A549 (cell line): ENCODE results near the gene HILPDA. TPM values are rescaled to one million over a fixed set of nuclear protein-coding genes. Genes with fewer than 3 reads are reported as not detected.

Source experiments
- ATAC-seq, 2 experiments: fragments of 200-7000 bp in 1 of 2; fragments of >200 bp in 1 of 2; cut with Nextera tagmentation in 1 of 2; cut with Tn5 transposase in 1 of 2; 3 replicates each; pipeline versions ENCODE4 v1.8.0 to v1.9.1; 2018 to 2020; ENCODE audit warnings: mild to moderate bottlenecking in 1 of 2, moderate library complexity in 1 of 2
- CTCF ChIA-PET: fragments of 300-600 bp; sonication (Branson Sonifier 250); formaldehyde crosslinking; extraction: SDS; loops from one replicate; lab custom pipeline; 2021; ENCODE audit warnings: antibody characterized with exemption, inconsistent platforms; lab: Yijun Ruan, JAX
- POLR2A ChIA-PET: fragments of 350-600 bp; formaldehyde crosslinking; extraction: SDS; loops from one replicate; lab custom pipeline; 2021; ENCODE audit warnings: antibody characterized with exemption, inconsistent platforms; lab: Yijun Ruan, JAX
- DNase-seq, 2 experiments: peaks; one replicate each; pipeline versions ENCODE4 v3.0.0 to v3.0.0-alpha.2; 2011 to 2016; ENCODE audit warnings: low read depth in 1 of 2, low spot score in 1 of 2
- FAIRE-seq: peaks from 2 replicates; lab custom pipeline; 2011; peaks lifted over from hg19 to GRCh38; lab: Jason Lieb, UNC
- H3K27ac ChIP-seq, 2 experiments: fragments of >200 bp; sonication (Bioruptor Twin); formaldehyde crosslinking; 3 replicates each; pipeline ENCODE4 v1.5.1; 2016 to 2017
- H3K4me1 ChIP-seq: fragments of >200 bp; sonication (Bioruptor Twin); formaldehyde crosslinking; 3 replicates; pipeline ENCODE4 v1.6.1; 2016
- H3K4me2 ChIP-seq: fragments of >200 bp; sonication (Bioruptor Twin); formaldehyde crosslinking; 3 replicates; pipeline ENCODE4 v1.6.1; 2016
- H3K4me3 ChIP-seq: fragments of >200 bp; sonication (Bioruptor Twin); formaldehyde crosslinking; 3 replicates; pipeline ENCODE4 v1.5.1; 2016
- H3K9me3 ChIP-seq: fragments of >200 bp; sonication (Bioruptor Twin); formaldehyde crosslinking; 3 replicates; pipeline ENCODE4 v1.6.1; 2016
- CHD2 ChIP-seq: fragments of 150-350 bp; IDR thresholded peaks from 2 replicates; pipeline ENCODE4 v1.6.1; 2014; ENCODE audit warnings: low read length; ENCODE audit not compliant: partially characterized antibody
- EHF ChIP-seq: fragments of 250-450 bp; sonication (Bioruptor Pico); IDR thresholded peaks from 2 replicates; pipeline ENCODE4 v1.5.0; 2020; ENCODE audit warnings: mild to moderate bottlenecking
- ELK1 ChIP-seq: fragments of 150-350 bp; IDR thresholded peaks from 2 replicates; pipeline ENCODE4 v1.6.1; 2014; ENCODE audit warnings: low read depth, mild to moderate bottlenecking, low read length
- FOSB ChIP-seq: fragments of 250-450 bp; sonication (Bioruptor Pico); IDR thresholded peaks from 2 replicates; pipeline ENCODE4 v1.5.0; 2020; ENCODE audit warnings: mild to moderate bottlenecking, moderate library complexity
- FOXS1 ChIP-seq: fragments of 250-450 bp; sonication (Bioruptor Pico); IDR thresholded peaks from 2 replicates; pipeline ENCODE4 v1.5.0; 2020; ENCODE audit warnings: mild to moderate bottlenecking, moderate library complexity
- GATA3 ChIP-seq: IDR thresholded peaks from 2 replicates; pipeline ENCODE4 v1.6.1; 2012; ENCODE audit warnings: borderline replicate concordance
- HEYL ChIP-seq: fragments of 250-450 bp; sonication (Bioruptor Pico); IDR thresholded peaks from 2 replicates; pipeline ENCODE4 v1.8.0; 2021; ENCODE audit warnings: mild to moderate bottlenecking, moderate library complexity
- HOXA7 ChIP-seq: fragments of 250-450 bp; sonication (Bioruptor Pico); IDR thresholded peaks from 2 replicates; pipeline ENCODE4 v1.5.0; 2020; ENCODE audit warnings: mild to moderate bottlenecking, moderate library complexity
- HOXB13 ChIP-seq: fragments of 250-450 bp; sonication (Bioruptor Pico); IDR thresholded peaks from 2 replicates; pipeline ENCODE4 v1.5.0; 2020; ENCODE audit warnings: low read depth, mild to moderate bottlenecking, moderate library complexity
- JUN ChIP-seq, 2 experiments: fragments of >200 bp; sonication (Bioruptor Twin); formaldehyde crosslinking; IDR thresholded peaks; 2 replicates in 1 of 2; 3 replicates in 1 of 2; pipeline ENCODE4 v1.6.1; 2016 to 2017
- KDM1A ChIP-seq: fragments of 200-600 bp; sonication (generic); IDR thresholded peaks from 2 replicates; pipeline ENCODE4 v1.6.1; 2016; ENCODE audit warnings: low read depth, mild to moderate bottlenecking
- KDM5A ChIP-seq: fragments of 200-600 bp; sonication (generic); IDR thresholded peaks from 2 replicates; pipeline ENCODE4 v1.6.1; 2016; ENCODE audit warnings: antibody characterized with exemption, mild to moderate bottlenecking
- MAFK ChIP-seq: fragments of 450-650 bp; IDR thresholded peaks from 2 replicates; pipeline ENCODE4 v1.6.1; 2014; ENCODE audit not compliant: partially characterized antibody
- NFE2L2 ChIP-seq: fragments of 150-350 bp; conservative IDR thresholded peaks from 2 replicates; pipeline ENCODE4 v1.6.1; 2014; ENCODE audit warnings: low read length
- NR3C1 ChIP-seq: fragments of >200 bp; sonication (Bioruptor Twin); formaldehyde crosslinking; IDR thresholded peaks from 3 replicates; pipeline ENCODE4 v1.6.1; 2017
- RAD21 ChIP-seq, 2 experiments: fragments of >200 bp in 1 of 2; sonication (Bioruptor Twin) in 1 of 2; formaldehyde crosslinking in 1 of 2; IDR thresholded peaks in 1 of 2; conservative IDR thresholded peaks in 1 of 2; 2 replicates in 1 of 2; 3 replicates in 1 of 2; pipeline ENCODE4 v1.6.1; 2012 to 2018; ENCODE audit warnings: inconsistent platforms in 1 of 2
- RARB ChIP-seq: fragments of 250-450 bp; sonication (Bioruptor Pico); IDR thresholded peaks from 2 replicates; pipeline ENCODE4 v1.8.0; 2021; ENCODE audit warnings: mild to moderate bottlenecking, moderate library complexity
- RCOR1 ChIP-seq: fragments of 150-350 bp; IDR thresholded peaks from 2 replicates; pipeline ENCODE4 v1.6.1; 2014; ENCODE audit warnings: antibody characterized with exemption, low read length, low read depth
- RFX5 ChIP-seq: fragments of 450-650 bp; IDR thresholded peaks from 2 replicates; pipeline ENCODE4 v1.7.1; 2014; ENCODE audit warnings: antibody characterized with exemption, mild to moderate bottlenecking, moderate library complexity
- RNF2 ChIP-seq: fragments of 200-600 bp; sonication (generic); IDR thresholded peaks from 2 replicates; pipeline ENCODE4 v1.6.1; 2016; ENCODE audit warnings: low read depth, mild to moderate bottlenecking, antibody characterized with exemption, moderate library complexity, borderline replicate concordance
- SREBF2 ChIP-seq: fragments of 450-650 bp; IDR thresholded peaks from 2 replicates; pipeline ENCODE4 v1.6.1; 2014; ENCODE audit warnings: mild to moderate bottlenecking, moderate library complexity
- USF2 ChIP-seq: fragments of 450-650 bp; IDR thresholded peaks from 2 replicates; pipeline ENCODE4 v1.6.1; 2014; ENCODE audit warnings: antibody characterized with exemption
- ZC3H11A ChIP-seq: fragments of 450-650 bp; IDR thresholded peaks from 2 replicates; pipeline ENCODE4 v1.6.1; 2014; ENCODE audit warnings: antibody characterized with exemption, mild to moderate bottlenecking
- ZFP36 ChIP-seq: fragments of 450-650 bp; IDR thresholded peaks from 2 replicates; pipeline ENCODE4 v1.6.1; 2014; ENCODE audit warnings: borderline replicate concordance; ENCODE audit not compliant: partially characterized antibody
- ZSCAN20 ChIP-seq: fragments of 250-450 bp; sonication (Bioruptor Pico); IDR thresholded peaks from 2 replicates; pipeline ENCODE4 v1.8.0; 2022; ENCODE audit warnings: mild to moderate bottlenecking, moderate library complexity
- WGBS: methylation state at CpG from one replicate; pipeline ENCODE4 v1.1.6; 2017; ENCODE audit errors: missing lambda C conversion rate; 5-methylcytosine and 5-hydroxymethylcytosine counted together
- polyA plus RNA-seq, 4 experiments: library from polyadenylated mRNA; depleted of rRNA in 3 of 4; stranded (reverse); fragments of >200 nt; fragmentation: RNase III in 1 of 4; extraction: RNeasy Plus Mini Kit Qiagen cat#74134 plus additional on column Dnase treatment in 1 of 4; gene quantifications; 2 replicates in 3 of 4; 3 replicates in 1 of 4; pipeline ENCODE4 v1.2.3, GENCODE V29; 2011 to 2017
- TF ChIP-seq, protein P1 (sequence below): IDR thresholded peaks from 2 replicates; pipeline ENCODE4 v1.6.1; 2012; ENCODE audit warnings: low read depth, borderline replicate concordance
- TF ChIP-seq, protein P2 (sequence below): fragments of 250-450 bp; sonication (Bioruptor Pico); IDR thresholded peaks from 2 replicates; pipeline ENCODE4 v1.5.0; 2020; ENCODE audit warnings: low read depth, mild to moderate bottlenecking, moderate library complexity
- TF ChIP-seq, protein P3 (sequence below): fragments of 200-600 bp; sonication (generic); IDR thresholded peaks from 2 replicates; pipeline ENCODE4 v1.6.1; 2016; ENCODE audit warnings: antibody characterized with exemption, mild to moderate bottlenecking, moderate library complexity
- TF ChIP-seq, protein P4 (sequence below): fragments of 250-450 bp; sonication (Bioruptor Pico); IDR thresholded peaks from 2 replicates; pipeline ENCODE4 v1.5.0; 2021; ENCODE audit warnings: mild to moderate bottlenecking, moderate library complexity, borderline replicate concordance
- TF ChIP-seq, protein P5 (sequence below): fragments of >200 bp; sonication (Bioruptor Twin); formaldehyde crosslinking; IDR thresholded peaks from 3 replicates; pipeline ENCODE4 v1.5.1; 2016

The HILPDA gene
- polyA plus RNA-seq, 2 of the 4 experiments (the other 2 are of a cell fraction), result 24.2 to 94.6 TPM

DNA sequence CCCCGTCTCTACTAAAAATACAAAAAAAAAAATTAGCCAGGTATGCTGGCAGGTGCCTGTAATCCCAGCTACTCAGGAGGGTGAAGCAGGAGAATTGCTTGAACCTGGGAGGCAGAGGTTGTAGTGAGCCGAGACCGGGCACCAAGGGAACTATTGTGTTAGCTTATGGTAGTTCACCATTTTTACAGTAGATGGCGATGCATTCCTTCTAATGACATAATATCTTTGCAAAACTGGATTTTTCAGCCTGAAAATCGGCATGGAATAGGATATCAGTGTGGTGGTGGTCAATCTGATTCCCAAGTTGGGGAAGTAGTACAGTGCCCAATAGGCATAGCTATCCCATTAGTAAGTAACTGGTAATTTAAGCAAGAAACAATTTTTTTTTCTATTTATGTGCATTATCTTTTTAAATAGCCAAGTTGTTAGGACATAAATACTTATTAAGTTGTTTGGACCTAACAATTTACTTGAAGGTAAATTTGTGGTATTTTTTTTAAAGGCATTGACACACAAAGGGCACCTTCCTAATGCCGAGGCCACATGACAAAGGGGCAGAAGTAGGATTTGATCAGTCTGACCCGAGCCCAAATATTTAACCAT, 28.3 kb upstream of the HILPDA start:
- CTCF ChIA-PET, result interaction anchor here (0.7 to 23.8 kb wide), 31 partner anchors 7 to 535 kb away, joined by 3 to 695 read pairs (median 9); partner anchors contain the start of genes ATP6V1F, HILPDA, IMPDH1 and METTL2B
- no peak for TF ChIP-seq NR3C1
- TF ChIP-seq MAFK, result no peak
- no peak for TF ChIP-seq HOXA7 (CRISPR knock-in tag)
- no peak for TF ChIP-seq RCOR1
- no peak for TF ChIP-seq RFX5
- TF ChIP-seq FOXS1 (CRISPR knock-in tag), result no peak
- TF ChIP-seq ELK1, result no peak
- no peak for TF ChIP-seq RNF2
- TF ChIP-seq GATA3, result no peak
- TF ChIP-seq HOXB13 (CRISPR knock-in tag), result no peak
- TF ChIP-seq, protein P1, sequence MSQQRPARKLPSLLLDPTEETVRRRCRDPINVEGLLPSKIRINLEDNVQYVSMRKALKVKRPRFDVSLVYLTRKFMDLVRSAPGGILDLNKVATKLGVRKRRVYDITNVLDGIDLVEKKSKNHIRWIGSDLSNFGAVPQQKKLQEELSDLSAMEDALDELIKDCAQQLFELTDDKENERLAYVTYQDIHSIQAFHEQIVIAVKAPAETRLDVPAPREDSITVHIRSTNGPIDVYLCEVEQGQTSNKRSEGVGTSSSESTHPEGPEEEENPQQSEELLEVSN, result no peak
- TF ChIP-seq HEYL (CRISPR knock-in tag), result no peak
- TF ChIP-seq, protein P2, sequence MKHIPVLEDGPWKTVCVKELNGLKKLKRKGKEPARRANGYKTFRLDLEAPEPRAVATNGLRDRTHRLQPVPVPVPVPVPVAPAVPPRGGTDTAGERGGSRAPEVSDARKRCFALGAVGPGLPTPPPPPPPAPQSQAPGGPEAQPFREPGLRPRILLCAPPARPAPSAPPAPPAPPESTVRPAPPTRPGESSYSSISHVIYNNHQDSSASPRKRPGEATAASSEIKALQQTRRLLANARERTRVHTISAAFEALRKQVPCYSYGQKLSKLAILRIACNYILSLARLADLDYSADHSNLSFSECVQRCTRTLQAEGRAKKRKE (CRISPR knock-in tag), result no peak
- TF ChIP-seq ZFP36, result no peak
- no peak for TF ChIP-seq JUN (IDR thresholded peaks at IDR 0.05)
- TF ChIP-seq, protein P3, sequence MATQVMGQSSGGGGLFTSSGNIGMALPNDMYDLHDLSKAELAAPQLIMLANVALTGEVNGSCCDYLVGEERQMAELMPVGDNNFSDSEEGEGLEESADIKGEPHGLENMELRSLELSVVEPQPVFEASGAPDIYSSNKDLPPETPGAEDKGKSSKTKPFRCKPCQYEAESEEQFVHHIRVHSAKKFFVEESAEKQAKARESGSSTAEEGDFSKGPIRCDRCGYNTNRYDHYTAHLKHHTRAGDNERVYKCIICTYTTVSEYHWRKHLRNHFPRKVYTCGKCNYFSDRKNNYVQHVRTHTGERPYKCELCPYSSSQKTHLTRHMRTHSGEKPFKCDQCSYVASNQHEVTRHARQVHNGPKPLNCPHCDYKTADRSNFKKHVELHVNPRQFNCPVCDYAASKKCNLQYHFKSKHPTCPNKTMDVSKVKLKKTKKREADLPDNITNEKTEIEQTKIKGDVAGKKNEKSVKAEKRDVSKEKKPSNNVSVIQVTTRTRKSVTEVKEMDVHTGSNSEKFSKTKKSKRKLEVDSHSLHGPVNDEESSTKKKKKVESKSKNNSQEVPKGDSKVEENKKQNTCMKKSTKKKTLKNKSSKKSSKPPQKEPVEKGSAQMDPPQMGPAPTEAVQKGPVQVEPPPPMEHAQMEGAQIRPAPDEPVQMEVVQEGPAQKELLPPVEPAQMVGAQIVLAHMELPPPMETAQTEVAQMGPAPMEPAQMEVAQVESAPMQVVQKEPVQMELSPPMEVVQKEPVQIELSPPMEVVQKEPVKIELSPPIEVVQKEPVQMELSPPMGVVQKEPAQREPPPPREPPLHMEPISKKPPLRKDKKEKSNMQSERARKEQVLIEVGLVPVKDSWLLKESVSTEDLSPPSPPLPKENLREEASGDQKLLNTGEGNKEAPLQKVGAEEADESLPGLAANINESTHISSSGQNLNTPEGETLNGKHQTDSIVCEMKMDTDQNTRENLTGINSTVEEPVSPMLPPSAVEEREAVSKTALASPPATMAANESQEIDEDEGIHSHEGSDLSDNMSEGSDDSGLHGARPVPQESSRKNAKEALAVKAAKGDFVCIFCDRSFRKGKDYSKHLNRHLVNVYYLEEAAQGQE, result no peak
- no peak for TF ChIP-seq SREBF2
- TF ChIP-seq, protein P4, sequence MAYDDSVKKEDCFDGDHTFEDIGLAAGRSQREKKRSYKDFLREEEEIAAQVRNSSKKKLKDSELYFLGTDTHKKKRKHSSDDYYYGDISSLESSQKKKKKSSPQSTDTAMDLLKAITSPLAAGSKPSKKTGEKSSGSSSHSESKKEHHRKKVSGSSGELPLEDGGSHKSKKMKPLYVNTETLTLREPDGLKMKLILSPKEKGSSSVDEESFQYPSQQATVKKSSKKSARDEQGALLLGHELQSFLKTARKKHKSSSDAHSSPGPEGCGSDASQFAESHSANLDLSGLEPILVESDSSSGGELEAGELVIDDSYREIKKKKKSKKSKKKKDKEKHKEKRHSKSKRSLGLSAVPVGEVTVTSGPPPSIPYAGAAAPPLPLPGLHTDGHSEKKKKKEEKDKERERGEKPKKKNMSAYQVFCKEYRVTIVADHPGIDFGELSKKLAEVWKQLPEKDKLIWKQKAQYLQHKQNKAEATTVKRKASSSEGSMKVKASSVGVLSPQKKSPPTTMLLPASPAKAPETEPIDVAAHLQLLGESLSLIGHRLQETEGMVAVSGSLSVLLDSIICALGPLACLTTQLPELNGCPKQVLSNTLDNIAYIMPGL, result no peak
- no peak for TF ChIP-seq KDM5A
- peak; percentile 94 to 95 for TF ChIP-seq RAD21 (conservative IDR thresholded peaks at IDR 0.05 in 1 of 2, IDR thresholded peaks at IDR 0.05 in 1 of 2)
- no peak for TF ChIP-seq ZSCAN20 (CRISPR knock-in tag)
- TF ChIP-seq FOSB (CRISPR knock-in tag), result no peak
- no peak for TF ChIP-seq USF2
- no peak for TF ChIP-seq NFE2L2
- TF ChIP-seq, protein P5, sequence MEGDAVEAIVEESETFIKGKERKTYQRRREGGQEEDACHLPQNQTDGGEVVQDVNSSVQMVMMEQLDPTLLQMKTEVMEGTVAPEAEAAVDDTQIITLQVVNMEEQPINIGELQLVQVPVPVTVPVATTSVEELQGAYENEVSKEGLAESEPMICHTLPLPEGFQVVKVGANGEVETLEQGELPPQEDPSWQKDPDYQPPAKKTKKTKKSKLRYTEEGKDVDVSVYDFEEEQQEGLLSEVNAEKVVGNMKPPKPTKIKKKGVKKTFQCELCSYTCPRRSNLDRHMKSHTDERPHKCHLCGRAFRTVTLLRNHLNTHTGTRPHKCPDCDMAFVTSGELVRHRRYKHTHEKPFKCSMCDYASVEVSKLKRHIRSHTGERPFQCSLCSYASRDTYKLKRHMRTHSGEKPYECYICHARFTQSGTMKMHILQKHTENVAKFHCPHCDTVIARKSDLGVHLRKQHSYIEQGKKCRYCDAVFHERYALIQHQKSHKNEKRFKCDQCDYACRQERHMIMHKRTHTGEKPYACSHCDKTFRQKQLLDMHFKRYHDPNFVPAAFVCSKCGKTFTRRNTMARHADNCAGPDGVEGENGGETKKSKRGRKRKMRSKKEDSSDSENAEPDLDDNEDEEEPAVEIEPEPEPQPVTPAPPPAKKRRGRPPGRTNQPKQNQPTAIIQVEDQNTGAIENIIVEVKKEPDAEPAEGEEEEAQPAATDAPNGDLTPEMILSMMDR, result peak; percentile 91
- peak; percentile 2; the same call in 1 of the 2 replicates for TF ChIP-seq ZC3H11A
- no peak for TF ChIP-seq EHF (CRISPR knock-in tag)
- TF ChIP-seq RARB (CRISPR knock-in tag), result no peak
- TF ChIP-seq CHD2, result no peak
- TF ChIP-seq KDM1A, result no peak

More for the DNA sequence above, 28.3 kb upstream of the HILPDA start:
- Histone ChIP-seq H3K4me2 (peak overlapping the region; percentile 35; the same call in 2 of the 3 replicates), H3K4me1 (peaks cover 35% of the 10 kb centered on the region), H3K9me3 (no peaks in the 10 kb centered on the region), H3K27ac (peak overlapping the region; percentile 87 to 95), H3K4me3 (no peak overlapping the region)
- WGBS, result 9% methylated on average over 7 of the region's 7 CpGs
- POLR2A ChIA-PET, result interaction anchor here (2.1 kb wide), 1 partner anchor 33 kb away, joined by 5 read pairs; no protein-coding TSS in a partner anchor
- peak in 1 of 2 experiments; percentile 76 for DNase-seq
- no peak for FAIRE-seq
- peak; percentile 56 to 67 for ATAC-seq
